HCT116 (cell line): ENCODE measurements around the gene TIMM10. TPM values are rescaled to one million over a fixed set of nuclear protein-coding genes. Genes with fewer than 3 reads are reported as not detected.

Experiments
- ATAC-seq: fragments of 200-7000 bp; cut with Tn5 transposase; 2 replicates; pipeline ENCODE4 v1.9.1; 2020; ENCODE audit warnings: mild to moderate bottlenecking, moderate library complexity
- BruUV-seq: library from RNA; stranded (reverse); fragments of 400-500 nt; replicated peaks from 2 replicates; lab custom pipeline; 2021; lab: Mats Ljungman, UMichigan
- CTCF ChIA-PET: fragments of 300-600 bp; sonication (Branson Sonifier 250); formaldehyde crosslinking; loops from one replicate; lab custom pipeline; 2021; ENCODE audit warnings: antibody characterized with exemption; lab: Charles Lee
- POLR2A ChIA-PET: fragments of 300-600, 350-600 bp; sonication (Branson Sonifier 250); formaldehyde crosslinking; loops from one replicate; lab custom pipeline; 2021; ENCODE audit warnings: antibody characterized with exemption; lab: Charles Lee
- RAD21 ChIA-PET, 2 experiments: fragments of 300-600 bp; sonication (Branson Sonifier 250); formaldehyde crosslinking; loops; one replicate each; lab custom pipeline; 2023; ENCODE audit warnings: low total read pairs in 2 of 2; ENCODE audit not compliant: uncharacterized antibody in 2 of 2, unreplicated experiment in 2 of 2, low non-redundant PET in 1 of 2; lab: Charles Lee
- DNase-seq: peaks from one replicate; pipeline ENCODE4 v3.0.0-alpha.2; 2010; ENCODE audit warnings: low read depth, low spot score
- H2AFZ ChIP-seq: fragments of 200-600 bp; shearing (Covaris generic), sonication (generic); 2 replicates; pipeline ENCODE4 v1.6.1; 2017; ENCODE audit warnings: low read depth, mixed run types, mixed read lengths, antibody characterized with exemption, low read length; ENCODE audit not compliant: poor library complexity, severe bottlenecking
- H3K27ac ChIP-seq: 2 replicates; pipeline ENCODE4 v1.5.1; 2012; ENCODE audit warnings: low read depth, low read length
- H3K27me3 ChIP-seq: fragments of 200-600 bp; sonication (generic); 2 replicates; pipeline ENCODE4 v1.6.1; 2016; ENCODE audit warnings: mixed run types, low read length, mixed read lengths; ENCODE audit not compliant: insufficient read depth
- H3K36me3 ChIP-seq, 2 experiments: fragments of 200-500 bp in 1 of 2; fragments of 200-600 bp in 1 of 2; sonication (Bioruptor generic) in 1 of 2; sonication (generic) in 1 of 2; 2 replicates each; pipeline versions ENCODE4 v1.5.1 to v1.6.1; 2014 to 2016; ENCODE audit warnings: low read length in 2 of 2, inconsistent platforms in 1 of 2, mixed read lengths in 1 of 2, mixed run types in 1 of 2; ENCODE audit not compliant: insufficient read depth in 2 of 2, control insufficient read depth in 1 of 2
- H3K4me1 ChIP-seq, 2 experiments: fragments of 200-600 bp in 1 of 2; sonication (generic) in 1 of 2; 2 replicates each; pipeline versions ENCODE4 v1.5.1 to v1.6.1; 2012 to 2017; ENCODE audit warnings: low read length in 2 of 2, inconsistent platforms in 1 of 2, mild to moderate bottlenecking in 1 of 2, mixed read lengths in 1 of 2, mixed run types in 1 of 2, moderate library complexity in 1 of 2; ENCODE audit not compliant: insufficient read depth in 2 of 2, control insufficient read depth in 1 of 2
- H3K4me2 ChIP-seq: fragments of 200-600 bp; sonication (generic); 2 replicates; pipeline ENCODE4 v1.6.1; 2017; ENCODE audit warnings: mixed run types, low read length, mixed read lengths
- H3K4me3 ChIP-seq, 2 experiments: fragments of 200-600 bp in 1 of 2; sonication (generic) in 1 of 2; replicated peaks in 1 of 2; 2 replicates each; pipeline ENCODE4 v1.5.1; 2011 to 2016; ENCODE audit warnings: low read length in 2 of 2, control low read depth in 1 of 2, low read depth in 1 of 2, mild to moderate bottlenecking in 1 of 2, mixed read lengths in 1 of 2, mixed run types in 1 of 2
- H3K79me2 ChIP-seq: fragments of 200-600 bp; sonication (generic); 2 replicates; pipeline ENCODE4 v1.6.1; 2017; ENCODE audit warnings: mild to moderate bottlenecking, mixed run types, low read length, moderate library complexity, mixed read lengths; ENCODE audit not compliant: insufficient read depth
- H3K9ac ChIP-seq: fragments of 200-600 bp; sonication (generic); 2 replicates; pipeline ENCODE4 v1.6.1; 2016; ENCODE audit warnings: low read length, mixed read lengths
- H3K9me2 ChIP-seq: fragments of 200-600 bp; sonication (generic), shearing (Covaris generic); 2 replicates; pipeline ENCODE4 v1.6.1; 2017; ENCODE audit warnings: mixed run types, mild to moderate bottlenecking, moderate library complexity; ENCODE audit not compliant: insufficient read depth
- H3K9me3 ChIP-seq, 2 experiments: fragments of 200-500 bp in 1 of 2; fragments of 200-600 bp in 1 of 2; sonication (Bioruptor generic) in 1 of 2; sonication (generic) in 1 of 2; 2 replicates each; pipeline ENCODE4 v1.6.1; 2014 to 2017; ENCODE audit warnings: low read length in 2 of 2, mixed read lengths in 2 of 2, inconsistent platforms in 1 of 2, low read depth in 1 of 2, mild to moderate bottlenecking in 1 of 2, mixed run types in 1 of 2, moderate library complexity in 1 of 2; ENCODE audit not compliant: control insufficient read depth in 1 of 2, insufficient read depth in 1 of 2
- H4K20me1 ChIP-seq: fragments of 200-600 bp; sonication (generic), shearing (Covaris generic); 2 replicates; pipeline ENCODE4 v1.6.1; 2017; ENCODE audit warnings: mixed run types, mild to moderate bottlenecking, moderate library complexity; ENCODE audit not compliant: insufficient read depth
- CBX3 ChIP-seq: IDR thresholded peaks from 2 replicates; pipeline ENCODE4 v1.6.1; 2012; ENCODE audit warnings: low read depth
- ELF1 ChIP-seq: IDR thresholded peaks from 2 replicates; pipeline ENCODE4 v1.6.1; 2012; ENCODE audit warnings: low read depth, borderline replicate concordance
- EZH2 ChIP-seq: fragments of 200-600 bp; sonication (generic); IDR thresholded peaks from 2 replicates; pipeline ENCODE4 v1.6.1; 2017; ENCODE audit warnings: antibody characterized with exemption, mixed run types
- EZH2phosphoT487 ChIP-seq: fragments of 200-600 bp; IDR thresholded peaks from 2 replicates; pipeline ENCODE4 v1.6.1; 2018; ENCODE audit warnings: antibody characterized with exemption, borderline replicate concordance
- JUND ChIP-seq: IDR thresholded peaks from 2 replicates; pipeline ENCODE4 v1.6.1; 2012
- POLR2AphosphoS5 ChIP-seq: IDR thresholded peaks from 2 replicates; pipeline ENCODE4 v1.6.1; 2011; ENCODE audit warnings: mild to moderate bottlenecking, low read depth, low read length, moderate library complexity
- RAD21 ChIP-seq: IDR thresholded peaks from 2 replicates; pipeline ENCODE4 v1.6.1; 2012; ENCODE audit warnings: low read depth, mild to moderate bottlenecking
- SP1 ChIP-seq: IDR thresholded peaks from 2 replicates; pipeline ENCODE4 v1.6.1; 2012; ENCODE audit warnings: low read depth
- SRF ChIP-seq: IDR thresholded peaks from 2 replicates; pipeline ENCODE4 v1.6.1; 2012; ENCODE audit warnings: low read depth
- TCF7L2 ChIP-seq: IDR thresholded peaks from 2 replicates; pipeline ENCODE4 v1.7.0; 2011; ENCODE audit warnings: borderline replicate concordance, inconsistent platforms; ENCODE audit not compliant: insufficient read depth, insufficient read length; ENCODE audit errors: extremely low read depth
- ZFX ChIP-seq: fragments of 450-650 bp; IDR thresholded peaks from 2 replicates; pipeline ENCODE4 v1.6.1; 2017
- ZNF274 ChIP-seq: fragments of 200-500 bp; sonication (Bioruptor generic); IDR thresholded peaks from 2 replicates; pipeline ENCODE4 v1.6.1; 2014; ENCODE audit warnings: mild to moderate bottlenecking, low read depth, low read length, inconsistent platforms
- intact Hi-C: fragments of 100-400 bp; cut with micrococcal nuclease; formaldehyde crosslinking; loops from 2 replicates; pipeline ENCODE4 v1.10.0; 2022
- total RNA-seq: library from RNA; stranded (reverse); gene quantifications from one replicate; pipeline ENCODE4 v1.2.1, GENCODE V29; 2021; ENCODE audit not compliant: unreplicated experiment
- TF ChIP-seq, protein P1 (sequence below), 3 experiments: fragments of 200-600 bp in 1 of 3; sonication (generic) in 1 of 3; IDR thresholded peaks in 2 of 3; conservative IDR thresholded peaks in 1 of 3; 2 replicates each; pipeline ENCODE4 v1.5.1; 2012 to 2017; ENCODE audit warnings: low read depth in 2 of 3, low read length in 2 of 3, antibody characterized with exemption in 1 of 3, borderline replicate concordance in 1 of 3, control low read depth in 1 of 3, mild to moderate bottlenecking in 1 of 3, mixed read lengths in 1 of 3, mixed run types in 1 of 3, moderate library complexity in 1 of 3; ENCODE audit not compliant: insufficient read depth in 1 of 3
- TF ChIP-seq, protein P2 (sequence below): IDR thresholded peaks from 2 replicates; pipeline ENCODE4 v1.6.1; 2012

The TIMM10 gene
- total RNA-seq, 1 experiment from 2014 or later, result 65.6 TPM

DNA sequence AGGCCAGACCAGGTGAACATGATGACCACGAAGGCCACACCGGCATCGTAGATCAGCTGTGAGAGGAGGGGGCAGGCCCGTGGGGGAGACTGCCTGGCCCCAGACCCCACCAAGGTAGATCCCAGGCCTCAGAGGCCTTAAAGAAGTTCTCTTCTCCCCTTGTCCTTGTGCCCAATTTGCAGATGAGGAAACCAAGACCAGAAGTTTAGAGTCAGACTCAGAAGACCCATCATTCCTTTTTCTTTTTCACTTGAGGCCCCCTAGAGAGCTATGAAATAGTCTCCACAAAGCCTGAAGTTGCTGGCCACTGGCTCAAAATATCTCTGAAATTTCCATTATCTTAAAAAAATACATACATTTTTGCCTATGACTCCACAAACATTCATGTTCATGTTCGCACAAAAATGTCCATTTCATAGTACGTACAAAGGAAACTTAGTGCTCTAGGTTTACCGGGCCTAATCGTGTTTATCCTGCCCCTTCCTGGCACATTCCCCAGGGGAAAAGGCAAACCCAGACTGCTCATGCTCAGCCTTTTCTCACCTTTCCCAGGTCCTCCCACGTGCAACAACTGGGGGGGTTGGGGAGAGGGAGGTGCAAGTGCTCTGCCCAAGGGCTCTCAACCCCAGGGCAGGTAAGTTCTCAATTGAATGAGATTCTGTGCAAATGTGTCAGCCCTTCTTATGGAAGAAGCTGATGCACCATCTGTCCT is 34.3 kb downstream of the TIMM10 start (continued):
- TF ChIP-seq SRF, result no peak
- TF ChIP-seq RAD21, result no peak
- TF ChIP-seq ZNF274, result no peak
- no peak for TF ChIP-seq SP1
- TF ChIP-seq CBX3, result no peak
- TF ChIP-seq EZH2, result no peak

DNA sequence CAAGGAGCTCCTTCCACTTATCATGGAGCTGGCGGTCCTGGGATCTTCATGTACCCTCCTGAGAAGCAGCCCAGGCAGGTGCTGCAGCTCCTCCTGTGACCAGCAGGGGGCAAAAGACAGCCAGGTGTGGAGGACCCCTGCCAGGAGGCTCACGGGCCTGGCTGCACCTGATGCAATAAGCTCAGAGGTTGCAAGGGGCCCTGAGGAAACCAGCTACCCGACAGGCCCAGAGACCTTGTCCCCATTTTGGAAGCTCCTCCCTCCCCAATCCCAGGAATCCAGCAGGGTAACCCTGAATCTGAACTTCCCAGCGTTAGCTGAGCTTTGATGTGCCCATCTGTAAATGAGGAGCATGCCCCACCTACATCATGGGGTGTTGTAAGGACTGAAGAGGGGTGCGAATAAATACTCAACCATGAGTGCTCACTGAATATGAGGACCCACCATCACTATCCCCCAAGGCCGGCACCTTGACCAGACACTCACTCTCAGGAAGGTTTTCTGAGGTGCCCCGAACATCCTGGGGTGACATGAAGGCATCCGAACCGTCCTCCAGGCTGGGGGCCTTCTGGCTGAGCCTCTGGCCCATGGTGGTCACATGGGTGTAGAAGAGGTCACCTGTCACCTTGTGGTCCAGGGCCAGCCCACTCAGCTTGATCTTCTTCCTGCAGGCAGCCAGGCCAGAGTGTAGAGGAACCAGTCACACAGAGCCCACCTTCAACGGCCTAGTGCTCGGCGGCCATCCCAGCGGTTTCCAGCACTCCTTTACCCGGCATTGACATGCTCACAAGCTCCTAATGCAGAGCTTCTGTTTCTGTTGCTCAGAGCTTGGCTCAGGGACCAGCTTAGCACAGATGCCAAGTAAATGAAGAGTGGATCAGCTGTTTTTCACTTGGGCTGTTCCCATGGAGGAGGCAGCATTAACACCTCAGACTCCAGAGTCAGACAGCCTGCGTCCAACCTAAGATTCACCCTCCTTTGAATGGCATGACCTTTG is 36.7 kb downstream of the TIMM10 start:
- Histone ChIP-seq H3K27ac (peak overlapping the region; percentile 37; the same call in 1 of the 2 replicates), H3K4me2 (no peak overlapping the region), H3K79me2 (no peaks in the 10 kb centered on the region), H3K9me2 (no peaks in the 10 kb centered on the region), H3K36me3 (no peaks in the 10 kb centered on the region), H3K4me1 (peaks cover 5 to 7% of the 10 kb centered on the region in 2 experiments; a peak in 2 of 4 replicates), H3K9me3 (no peaks in the 10 kb centered on the region), H3K27me3 (no peaks in the 10 kb centered on the region), H3K4me3 (no peak overlapping the region), H2AFZ (no peak overlapping the region), H4K20me1 (no peaks in the 10 kb centered on the region), H3K9ac (no peak overlapping the region)
- ChIA-PET CTCF (interaction anchor here (0.7 to 4.1 kb wide), 29 partner anchors 8 to 1665 kb away, joined by 3 to 78 read pairs (median 6); partner anchors contain the start of genes MED19, RTN4RL2, SLC43A1 and SSRP1), RAD21 (interaction anchor here (0.9 to 2.7 kb wide), 7 partner anchors 8 to 151 kb away, joined by 3 to 9 read pairs (median 4); partner anchors contain the start of genes TIMM10 (in 1 of the 2) and UBE2L6 (in 1 of the 2)), POLR2A (interaction anchor here (1.3 to 1.6 kb wide), 6 partner anchors 21 to 150 kb away, joined by 4 to 9 read pairs (median 6); partner anchors contain the start of genes RTN4RL2 and SLC43A1)
- no peak for TF ChIP-seq ZNF274
- TF ChIP-seq SRF, result no peak
- TF ChIP-seq, protein P1, sequence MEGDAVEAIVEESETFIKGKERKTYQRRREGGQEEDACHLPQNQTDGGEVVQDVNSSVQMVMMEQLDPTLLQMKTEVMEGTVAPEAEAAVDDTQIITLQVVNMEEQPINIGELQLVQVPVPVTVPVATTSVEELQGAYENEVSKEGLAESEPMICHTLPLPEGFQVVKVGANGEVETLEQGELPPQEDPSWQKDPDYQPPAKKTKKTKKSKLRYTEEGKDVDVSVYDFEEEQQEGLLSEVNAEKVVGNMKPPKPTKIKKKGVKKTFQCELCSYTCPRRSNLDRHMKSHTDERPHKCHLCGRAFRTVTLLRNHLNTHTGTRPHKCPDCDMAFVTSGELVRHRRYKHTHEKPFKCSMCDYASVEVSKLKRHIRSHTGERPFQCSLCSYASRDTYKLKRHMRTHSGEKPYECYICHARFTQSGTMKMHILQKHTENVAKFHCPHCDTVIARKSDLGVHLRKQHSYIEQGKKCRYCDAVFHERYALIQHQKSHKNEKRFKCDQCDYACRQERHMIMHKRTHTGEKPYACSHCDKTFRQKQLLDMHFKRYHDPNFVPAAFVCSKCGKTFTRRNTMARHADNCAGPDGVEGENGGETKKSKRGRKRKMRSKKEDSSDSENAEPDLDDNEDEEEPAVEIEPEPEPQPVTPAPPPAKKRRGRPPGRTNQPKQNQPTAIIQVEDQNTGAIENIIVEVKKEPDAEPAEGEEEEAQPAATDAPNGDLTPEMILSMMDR (IDR thresholded peaks at IDR 0.05 in 2 of 3, conservative IDR thresholded peaks at IDR 0.05 in 1 of 3; ENCODE audit: borderline replicate concordance in 1 of 3, insufficient read depth in 1 of 3, low read depth in 2 of 3, low read length in 2 of 3), result peak; percentile 73 to 98 (median 87)
- no peak for TF ChIP-seq JUND
- no peak for TF ChIP-seq ELF1
- TF ChIP-seq, protein P2, sequence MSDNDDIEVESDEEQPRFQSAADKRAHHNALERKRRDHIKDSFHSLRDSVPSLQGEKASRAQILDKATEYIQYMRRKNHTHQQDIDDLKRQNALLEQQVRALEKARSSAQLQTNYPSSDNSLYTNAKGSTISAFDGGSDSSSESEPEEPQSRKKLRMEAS, result peak; percentile 66
- TF ChIP-seq ZFX, result no peak
- TF ChIP-seq POLR2AphosphoS5, result peak; percentile 43
- no peak for TF ChIP-seq EZH2phosphoT487
- TF ChIP-seq SP1, result no peak
- peak; percentile 78 for TF ChIP-seq RAD21
- TF ChIP-seq TCF7L2, result no peak
- no peak for TF ChIP-seq CBX3
- TSS peak; percentile 96 for BruUV-seq
- ATAC-seq (peak; percentile 90), DNase-seq (peak; percentile 73)
- intact Hi-C loops, result loop anchor here (1.0 kb wide), 2 partner anchors 33 to 150 kb away; no protein-coding TSS in a partner anchor
